HG02943 (cell line): ENCODE data around the gene DPH1.
"Not testable (repeated sequence)": the region's sequence is repeated elsewhere in the genome, so short reads cannot be mapped to it uniquely, and the experiment has no call there.

Experiments
- ATAC-seq: cut with Tn5 transposase; IDR thresholded peaks from one replicate; pipeline ENCODE4 v1.9.1; 2021; ENCODE audit warnings: mild to moderate bottlenecking, low read depth, moderate library complexity; ENCODE audit not compliant: unreplicated experiment

DPH1 gene

DNA sequence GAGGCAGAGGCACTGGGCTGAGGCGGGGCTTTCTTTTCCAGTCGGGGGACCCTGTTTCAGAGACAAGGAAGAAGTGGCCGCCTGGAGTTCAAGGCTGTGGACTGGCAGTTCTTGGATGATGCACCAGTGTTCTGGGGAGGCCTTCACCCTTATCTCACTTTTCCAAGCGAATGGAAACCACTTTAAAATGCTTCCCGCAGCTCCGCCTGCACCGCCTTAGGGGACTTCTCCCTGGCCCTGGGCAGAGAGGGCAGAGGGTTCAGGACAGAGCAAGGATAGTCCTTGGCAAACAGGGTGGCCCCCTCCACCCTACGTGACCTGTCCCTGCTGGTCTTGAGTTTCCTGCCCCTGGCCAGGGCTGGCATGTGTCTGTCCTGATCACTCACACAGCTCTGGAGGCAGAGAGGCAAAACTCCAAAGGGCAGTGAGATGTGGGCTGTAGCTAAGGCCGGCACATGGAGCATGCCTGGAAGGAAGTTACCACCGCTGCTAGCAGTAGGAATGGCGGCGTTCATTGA is 25.5 kb upstream of the DPH1 start:
- no peak for ATAC-seq

- no peak for ATAC-seq
Measured at GRCh38 chr17:2008332-2009126, 21.4 kb upstream of the DPH1 start.

- no peak for ATAC-seq
Measured at GRCh38 chr17:2009737-2010136, 20.2 kb upstream of the DPH1 start.

DNA sequence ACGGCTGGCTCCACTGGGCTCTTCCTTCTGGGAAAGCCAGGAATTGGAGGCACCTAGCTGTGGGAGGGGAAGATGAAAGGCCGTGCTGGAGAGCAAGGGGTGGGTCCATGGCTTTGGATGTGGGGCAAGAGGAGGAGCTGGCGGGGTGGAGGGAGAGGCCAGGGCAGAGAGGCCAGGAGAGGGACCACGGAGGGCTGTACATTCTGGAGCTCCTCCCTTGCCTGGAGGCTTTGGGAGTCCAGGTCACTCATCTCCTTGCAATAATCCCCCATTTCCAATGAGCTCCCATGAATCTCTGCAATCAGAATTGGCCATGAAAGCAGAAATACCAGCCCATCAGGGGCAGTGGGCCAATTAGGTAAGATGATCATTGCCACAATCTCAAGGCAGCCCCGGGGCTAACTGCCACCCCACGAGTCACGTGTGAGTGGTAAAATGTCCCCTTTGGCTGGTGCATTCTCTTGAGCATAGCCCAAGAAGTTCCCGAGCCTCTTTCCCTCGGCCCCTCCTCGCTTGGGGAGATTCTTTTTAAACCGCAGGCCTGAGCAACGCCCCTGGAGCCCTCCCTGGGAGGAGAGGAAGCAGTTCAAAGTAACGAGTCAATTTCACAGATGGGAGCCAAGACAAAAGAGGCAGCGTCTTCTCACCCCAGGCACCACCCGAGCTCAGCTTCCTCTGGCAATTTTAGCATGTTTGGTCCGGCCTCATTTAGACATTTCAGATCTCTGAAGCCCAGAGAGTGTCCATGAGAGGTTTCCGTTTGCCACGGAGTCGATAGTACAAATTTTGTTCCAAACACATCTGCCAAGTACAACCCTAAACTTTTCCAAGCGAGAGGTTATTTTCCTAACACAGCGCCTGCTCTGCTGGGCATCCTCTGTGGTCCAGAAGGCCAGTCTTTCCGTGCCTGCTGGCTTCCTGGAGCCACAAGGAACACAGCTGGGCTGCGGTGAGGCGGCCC is 18.3 kb upstream of the DPH1 start:
- no peak for ATAC-seq

GRCh38 chr17:2012499-2012898 is 17.5 kb upstream of the DPH1 start:
- no peak for ATAC-seq

- ATAC-seq, result not testable (repeated sequence)
Measured at GRCh38 chr17:2013220-2013993, 16.5 kb upstream of the DPH1 start.

GRCh38 chr17:2013994-2014317 is 16.0 kb upstream of the DPH1 start:
- ATAC-seq, result no peak

GRCh38 chr17:2015314-2015713 is 14.6 kb upstream of the DPH1 start:
- no peak for ATAC-seq

- ATAC-seq, result no peak
Measured at GRCh38 chr17:2016494-2016893, 13.5 kb upstream of the DPH1 start.

DNA sequence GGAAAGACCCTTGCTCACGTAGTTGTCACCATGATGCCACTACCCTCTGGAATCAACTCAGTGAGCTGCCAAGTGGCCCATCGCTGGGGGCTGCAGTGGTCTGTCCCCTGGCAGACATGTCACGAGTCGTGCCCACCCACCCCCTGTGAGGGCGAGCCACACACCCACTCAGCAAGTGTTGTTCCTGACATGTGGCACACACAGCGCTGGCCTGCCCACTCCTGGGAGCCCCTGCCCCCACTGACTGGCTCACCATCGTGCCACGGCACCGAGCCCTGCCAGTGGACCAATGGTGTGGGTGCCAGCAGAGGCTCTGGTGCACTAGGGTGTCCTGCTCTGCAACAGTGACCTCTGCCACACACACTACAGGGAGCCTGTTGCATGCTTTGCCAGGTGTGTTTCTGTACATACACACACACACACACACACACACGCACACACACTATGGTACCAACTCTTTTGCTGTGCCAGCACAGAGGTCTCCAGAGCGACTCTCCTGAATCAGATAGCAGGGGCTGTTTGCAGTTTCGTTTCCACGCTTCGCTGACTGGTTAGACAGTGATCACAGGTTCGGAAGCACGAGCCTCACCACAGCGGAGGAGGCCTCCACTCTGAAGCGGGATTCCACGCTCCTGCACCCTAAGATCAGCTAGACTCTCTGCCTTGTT is 12.5 kb upstream of the DPH1 start:
- ATAC-seq, result no peak

DNA sequence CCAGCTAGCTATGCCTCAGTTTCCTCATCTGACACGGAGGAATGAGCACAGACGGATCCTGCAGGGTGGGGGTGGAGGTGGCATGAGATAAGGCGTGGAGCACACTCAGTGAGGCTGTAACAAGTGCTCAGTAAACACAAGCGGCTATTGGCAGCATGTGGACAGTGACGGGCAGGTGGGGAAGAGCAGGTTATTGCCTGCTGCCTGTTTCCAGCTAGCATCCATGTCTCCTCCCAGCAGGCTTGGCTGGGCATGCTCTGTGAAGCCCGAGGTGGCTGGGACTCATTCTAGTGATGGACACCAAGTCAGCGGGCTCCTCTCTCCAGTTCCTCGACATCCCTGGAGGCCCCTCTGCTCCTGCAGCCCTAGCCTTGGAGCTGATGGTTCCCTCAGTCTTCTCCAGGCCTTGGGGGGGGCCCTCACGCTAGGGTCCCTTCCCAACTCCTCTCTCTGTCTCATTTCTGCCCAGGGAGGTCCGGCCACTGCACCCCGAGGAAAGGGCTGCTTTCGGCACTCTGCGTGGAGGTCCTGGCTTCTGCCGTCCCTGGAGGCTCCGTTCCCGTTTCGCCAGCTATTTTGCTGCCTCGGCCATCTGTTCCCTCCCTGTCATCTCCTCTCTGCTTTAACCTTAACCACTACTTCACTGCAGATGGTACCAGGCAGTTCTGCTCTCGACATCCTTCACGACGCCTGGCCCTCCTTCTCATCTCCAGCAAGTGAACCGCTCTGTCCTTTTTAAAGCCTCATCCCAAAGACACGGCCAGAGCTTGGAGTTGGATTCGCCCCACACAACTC is 11.0 kb upstream of the DPH1 start:
- ATAC-seq, result no peak

GRCh38 chr17:2019723-2020122 is 10.2 kb upstream of the DPH1 start:
- ATAC-seq, result no peak

GRCh38 chr17:2020721-2021120 is 9.2 kb upstream of the DPH1 start:
- ATAC-seq, result no peak

DNA sequence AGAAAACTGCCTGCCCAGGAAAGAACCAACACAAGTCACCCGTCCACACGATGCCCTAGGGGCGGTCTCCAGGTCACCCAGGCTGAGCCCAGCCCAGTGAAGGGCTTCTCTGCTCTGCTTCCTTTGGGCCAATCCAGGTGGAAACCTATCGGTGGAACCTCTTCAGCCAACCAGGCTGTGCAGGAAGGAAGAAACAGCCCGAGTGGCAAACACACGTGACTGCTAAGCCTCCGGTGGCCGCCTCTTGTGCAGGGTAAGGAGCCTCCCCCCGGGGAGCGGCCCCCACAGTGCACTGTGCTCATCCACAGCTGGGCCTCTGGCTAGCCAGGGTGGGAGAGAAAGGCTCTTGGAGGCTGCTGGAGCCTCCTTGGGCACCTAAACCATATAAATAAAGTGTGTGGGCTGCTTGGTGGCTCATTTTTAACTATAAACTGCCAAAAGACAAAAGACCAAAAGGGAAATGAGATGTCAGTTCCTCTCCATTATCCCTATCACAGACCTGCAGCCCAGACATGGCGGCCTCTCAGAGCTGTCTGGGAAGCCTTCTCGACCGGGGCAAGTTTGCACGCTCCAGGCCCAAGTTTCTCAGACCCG is 7.2 kb upstream of the DPH1 start:
- ATAC-seq, result no peak

DNA sequence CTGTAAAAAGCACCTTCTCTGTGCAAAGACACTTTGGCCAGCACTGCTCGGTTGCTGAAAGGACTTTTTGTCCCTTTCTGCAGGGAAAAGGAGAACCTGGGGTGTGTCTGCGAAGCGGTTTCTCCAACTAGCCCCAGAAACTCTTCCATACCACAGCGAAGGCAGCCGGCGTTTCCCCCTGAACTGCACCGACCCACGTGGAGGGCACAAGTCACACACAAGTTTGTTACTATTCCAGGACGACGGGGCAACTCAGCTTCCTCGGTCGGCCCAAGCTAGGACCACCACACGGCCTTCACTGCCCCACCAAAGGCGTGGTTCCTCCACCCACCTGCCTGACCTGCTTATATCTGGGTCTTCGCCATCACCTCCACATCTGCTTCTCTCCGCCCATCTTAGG is 6.7 kb upstream of the DPH1 start:
- ATAC-seq, result no peak

DNA sequence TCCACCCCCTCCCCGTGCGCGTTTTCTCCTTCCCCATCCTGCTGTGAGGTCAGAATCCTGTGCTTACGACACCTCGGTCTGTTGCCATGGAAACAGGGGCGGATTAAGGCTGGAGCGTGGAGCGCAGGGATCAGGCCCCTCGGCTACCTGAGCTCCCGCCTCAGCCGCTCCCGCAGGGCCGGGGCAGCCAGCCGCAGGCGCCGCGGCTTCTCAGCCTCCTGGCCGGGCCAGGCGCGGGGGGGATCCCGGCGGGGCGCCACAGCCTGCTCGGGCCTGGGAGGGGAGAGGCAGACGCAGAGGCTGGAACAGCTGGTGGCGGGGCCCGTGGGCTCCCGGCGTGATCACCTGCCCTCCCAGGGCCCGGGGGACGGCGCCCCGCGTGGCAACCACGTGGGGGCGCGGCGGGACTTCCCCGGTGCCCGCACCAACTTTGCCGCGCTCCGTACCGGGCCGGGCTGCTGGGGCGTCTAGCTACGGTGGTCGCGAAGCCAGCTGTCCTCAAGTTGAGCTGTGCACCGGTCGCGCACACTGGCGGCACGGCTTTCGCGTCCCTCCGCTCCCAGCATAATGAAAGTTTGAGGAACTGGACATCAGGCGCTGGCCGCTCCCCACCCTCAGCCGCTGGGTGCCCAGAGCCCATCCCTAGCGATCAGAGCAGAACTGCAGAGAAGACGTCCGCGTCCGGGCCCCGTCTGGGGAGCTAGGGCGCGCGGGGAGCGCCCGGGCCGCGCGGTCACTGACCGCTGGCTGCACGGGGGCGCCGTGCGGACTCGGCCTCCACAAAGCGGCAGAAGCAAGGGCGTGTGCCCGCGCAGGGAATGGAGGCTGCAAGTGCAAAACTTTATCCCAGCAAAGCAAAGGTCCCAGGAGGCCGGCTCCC is 6.0 kb upstream of the DPH1 start:
- ATAC-seq, result no peak

GRCh38 chr17:2024572-2025219 is 5.3 kb upstream of the DPH1 start:
- no peak for ATAC-seq

GRCh38 chr17:2025220-2025621 is 4.7 kb upstream of the DPH1 start, which contains the start of gene RTN4RL1:
Gene RTN4RL1, minus strand, starts transcription at chr17:2025334. Its CDS starts 469 bp downstream, at chr17:2024865.
- no peak for ATAC-seq
